GM10266 (cell line): ENCODE data around the gene ATP9B.

Source experiments
- DNase-seq: peaks from one replicate; pipeline ENCODE4 v3.0.0; 2012; ENCODE audit errors: extremely low spot score
- TF ChIP-seq, protein P1 (sequence below): IDR thresholded peaks from 2 replicates; pipeline ENCODE4 v1.5.1; 2012; ENCODE audit warnings: mild to moderate bottlenecking, low read depth; ENCODE audit not compliant: control insufficient read depth, insufficient read depth; ENCODE audit errors: missing control alignments

ATP9B gene

DNA sequence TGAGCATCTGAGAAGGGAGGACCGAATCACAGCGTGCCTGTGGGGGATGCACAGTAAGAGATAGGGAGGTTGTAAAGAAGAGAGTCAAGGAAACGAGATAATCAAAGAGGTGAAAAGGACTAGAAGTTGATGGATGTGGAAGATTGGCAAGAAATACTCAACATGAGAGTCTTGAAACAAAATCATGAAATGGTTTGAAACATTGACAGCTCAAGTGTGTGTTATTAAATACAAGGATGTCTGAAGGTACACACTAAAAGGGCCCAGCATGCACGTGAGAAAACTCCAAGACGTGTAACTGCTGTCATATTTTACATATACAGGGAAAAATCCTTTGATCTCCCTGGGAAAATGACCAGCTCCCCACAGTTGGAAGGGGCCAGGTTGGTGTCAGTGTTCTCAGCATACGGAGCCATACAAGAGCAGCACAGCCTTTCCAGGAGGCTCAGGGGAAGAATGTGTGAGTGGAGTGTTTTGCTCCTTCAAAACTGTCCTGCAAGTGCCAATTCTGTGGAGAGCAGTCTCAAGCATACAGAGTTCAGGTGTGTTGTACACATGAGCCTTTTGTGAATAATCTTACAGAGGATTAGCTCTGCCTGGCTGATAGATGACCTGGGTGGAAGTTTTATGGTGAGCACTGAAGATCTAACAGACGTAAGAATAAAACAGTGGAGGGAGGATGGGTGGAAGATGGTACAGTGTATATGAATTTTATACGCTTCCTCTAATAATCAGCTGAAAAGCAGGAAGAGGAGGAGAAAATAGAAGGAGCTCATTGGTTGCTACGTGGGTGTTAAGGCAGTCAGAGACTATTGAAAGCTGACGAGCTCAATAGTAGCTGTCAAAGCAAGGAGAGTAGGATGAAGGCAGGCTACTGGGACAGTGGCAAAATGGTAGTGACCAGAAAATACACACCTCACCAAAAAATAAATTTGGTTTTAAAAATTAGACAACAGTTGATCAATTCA is 126.8 kb downstream of the ATP9B start:
- TF ChIP-seq, protein P1, sequence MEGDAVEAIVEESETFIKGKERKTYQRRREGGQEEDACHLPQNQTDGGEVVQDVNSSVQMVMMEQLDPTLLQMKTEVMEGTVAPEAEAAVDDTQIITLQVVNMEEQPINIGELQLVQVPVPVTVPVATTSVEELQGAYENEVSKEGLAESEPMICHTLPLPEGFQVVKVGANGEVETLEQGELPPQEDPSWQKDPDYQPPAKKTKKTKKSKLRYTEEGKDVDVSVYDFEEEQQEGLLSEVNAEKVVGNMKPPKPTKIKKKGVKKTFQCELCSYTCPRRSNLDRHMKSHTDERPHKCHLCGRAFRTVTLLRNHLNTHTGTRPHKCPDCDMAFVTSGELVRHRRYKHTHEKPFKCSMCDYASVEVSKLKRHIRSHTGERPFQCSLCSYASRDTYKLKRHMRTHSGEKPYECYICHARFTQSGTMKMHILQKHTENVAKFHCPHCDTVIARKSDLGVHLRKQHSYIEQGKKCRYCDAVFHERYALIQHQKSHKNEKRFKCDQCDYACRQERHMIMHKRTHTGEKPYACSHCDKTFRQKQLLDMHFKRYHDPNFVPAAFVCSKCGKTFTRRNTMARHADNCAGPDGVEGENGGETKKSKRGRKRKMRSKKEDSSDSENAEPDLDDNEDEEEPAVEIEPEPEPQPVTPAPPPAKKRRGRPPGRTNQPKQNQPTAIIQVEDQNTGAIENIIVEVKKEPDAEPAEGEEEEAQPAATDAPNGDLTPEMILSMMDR = no peak
- DNase-seq = no peak

DNA sequence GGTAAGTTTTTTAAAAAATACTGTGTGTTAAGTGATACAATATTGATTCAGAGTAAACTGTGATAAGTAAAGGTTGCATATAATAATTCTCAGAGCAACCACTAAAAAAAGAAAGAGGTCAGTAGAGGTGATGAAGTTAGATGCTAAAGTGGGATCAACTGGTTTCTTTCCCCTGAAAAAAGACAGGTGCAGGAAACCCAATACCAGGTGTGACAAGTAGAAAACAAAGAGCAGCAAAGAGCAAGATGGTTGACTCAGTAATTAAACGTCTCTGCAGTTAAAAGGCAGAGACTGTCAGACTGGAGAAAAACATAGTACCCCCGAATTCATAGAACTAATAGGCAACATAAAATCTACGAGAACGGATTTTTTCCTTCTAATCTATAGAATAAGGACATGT is 128.3 kb downstream of the ATP9B start:
- TF ChIP-seq, protein P1 = no peak
- DNase-seq = no peak

DNA sequence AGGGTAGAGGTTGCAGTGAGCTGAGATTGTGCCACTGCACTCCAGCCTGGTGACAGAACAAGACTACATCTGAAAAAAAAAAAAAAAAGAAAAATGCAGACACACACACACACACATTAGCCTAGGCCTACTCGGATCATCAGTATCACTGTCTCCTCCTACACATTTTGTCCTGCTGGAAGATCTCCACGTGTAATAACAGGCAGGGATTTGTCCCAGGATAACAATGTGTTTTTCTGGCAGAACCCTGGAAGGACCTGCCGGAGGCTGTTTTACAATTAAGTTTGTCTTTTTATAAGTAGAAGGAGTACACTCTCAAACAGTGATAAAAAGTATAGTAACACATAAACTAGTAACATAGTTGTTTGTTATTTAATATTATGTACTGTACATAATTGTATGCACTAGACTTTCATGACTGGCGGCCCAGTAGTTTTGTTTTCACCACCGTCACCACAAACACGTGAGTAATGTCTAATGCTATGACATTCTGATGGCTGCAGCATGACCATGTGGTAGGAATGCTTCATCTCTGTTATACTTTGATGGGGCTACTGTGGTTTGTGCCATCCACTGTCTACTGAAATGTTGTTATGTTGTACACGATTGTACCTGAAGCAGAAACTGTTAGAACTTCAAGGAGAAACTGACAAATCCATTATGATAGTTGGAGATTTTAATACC is 130.6 kb downstream of the ATP9B start:
- DNase-seq = no peak
- TF ChIP-seq, protein P1 = no peak

DNA sequence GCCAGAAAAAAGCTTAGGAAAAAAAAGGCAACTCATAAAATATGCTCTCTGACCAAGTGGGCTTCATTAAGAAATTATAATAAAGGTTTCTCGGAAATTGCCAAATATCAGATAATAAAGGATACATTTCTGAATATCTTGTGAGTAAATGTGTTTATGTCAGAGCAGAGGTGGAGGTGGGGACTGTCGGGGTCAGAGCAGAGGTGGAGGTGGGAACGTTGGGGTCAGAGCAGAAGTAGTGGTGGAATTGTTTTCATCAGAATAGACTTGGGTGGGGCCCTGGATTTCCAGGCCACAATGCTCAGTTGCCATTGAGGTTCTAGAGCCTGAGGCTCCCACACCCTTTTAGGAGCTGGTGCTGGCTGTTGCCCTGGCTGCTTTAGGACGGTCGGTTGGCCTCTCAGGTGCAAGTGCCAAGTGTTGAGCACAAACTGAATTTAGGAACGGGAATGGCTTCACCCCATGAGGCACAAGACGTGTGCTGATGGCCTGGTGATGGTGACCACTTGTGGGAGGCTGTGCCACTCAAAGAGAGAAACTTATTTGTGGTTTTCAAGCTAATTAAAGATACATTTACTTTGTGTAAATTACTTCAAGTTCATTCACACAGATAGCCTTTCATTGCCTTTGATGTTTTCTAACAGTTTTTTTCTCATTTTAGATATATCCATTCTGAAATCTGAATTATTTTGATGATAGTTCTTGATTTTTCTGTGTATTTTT is 131.5 kb downstream of the ATP9B start:
- TF ChIP-seq, protein P1 = no peak
- no peak for DNase-seq

DNA sequence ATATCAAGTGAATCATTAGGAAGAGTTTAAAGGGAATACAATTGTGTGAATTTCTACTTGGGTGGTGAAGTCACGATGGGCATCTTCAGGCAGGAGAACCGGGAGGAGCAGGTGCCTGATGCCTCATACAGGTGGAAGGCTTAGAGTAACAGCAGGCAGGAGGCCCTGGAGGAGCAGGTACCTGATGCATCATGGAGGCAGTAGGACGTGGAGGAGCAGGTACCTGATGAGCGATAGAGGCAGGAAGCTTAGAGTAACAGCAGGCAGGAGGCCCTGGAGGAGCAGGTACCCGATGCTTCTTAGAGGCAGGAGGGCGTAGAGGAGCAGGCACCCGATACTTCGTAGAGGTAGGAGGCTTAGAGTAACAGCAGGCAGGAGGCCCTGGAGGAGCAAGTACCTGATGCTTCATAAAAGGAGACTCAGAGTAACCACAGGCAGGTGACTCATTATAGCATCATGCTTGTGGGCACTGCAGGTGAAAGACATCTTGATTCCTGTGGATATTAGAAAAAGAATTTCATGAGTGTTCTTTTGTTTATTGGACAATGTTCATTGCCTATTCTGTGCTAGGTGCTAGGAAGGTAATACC is 133.9 kb downstream of the ATP9B start:
- TF ChIP-seq, protein P1 = no peak
- no peak for DNase-seq

DNA sequence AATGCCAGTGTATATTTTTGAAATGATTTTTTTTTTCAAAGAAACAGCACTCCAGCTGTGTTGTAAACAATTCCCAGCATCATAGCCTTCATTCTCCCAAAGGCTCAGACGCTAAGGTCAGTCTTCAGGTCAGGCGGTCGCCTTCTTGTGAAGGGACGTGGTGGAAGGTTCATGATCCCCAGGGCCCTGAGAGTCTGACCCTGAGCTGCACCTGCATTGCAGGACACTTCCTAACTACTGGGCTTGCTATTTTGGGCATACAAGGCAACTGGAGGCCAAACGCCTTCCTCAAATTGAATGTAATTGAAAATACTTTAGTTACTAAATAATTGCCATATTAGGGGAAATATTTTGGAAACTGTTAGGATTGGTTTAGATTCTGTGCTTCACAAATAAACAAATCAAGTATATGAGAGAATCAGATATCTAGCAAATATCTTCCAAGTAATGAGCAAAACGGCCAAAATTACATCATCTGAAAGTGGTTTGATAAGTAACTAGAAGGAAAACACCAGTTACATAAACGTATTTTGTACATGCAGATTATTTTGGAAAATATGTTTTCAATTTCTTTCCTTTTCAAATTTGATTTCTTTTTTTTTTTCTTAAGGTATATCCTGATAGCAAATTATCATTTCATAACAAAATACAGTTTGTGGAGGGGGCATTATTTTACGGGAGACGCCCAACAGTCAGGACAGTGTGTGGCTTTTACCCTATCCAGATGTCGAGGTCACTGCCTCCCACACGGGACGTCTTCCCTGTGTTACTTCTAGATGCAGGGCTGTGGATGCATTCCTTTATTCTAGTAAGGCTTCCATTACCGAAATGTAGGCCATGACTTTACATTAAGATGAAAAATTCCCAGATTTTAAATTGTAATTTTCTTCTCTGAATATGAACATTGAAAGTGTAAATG is 136.0 kb downstream of the ATP9B start:
- TF ChIP-seq, protein P1 = no peak
- no peak for DNase-seq
